Measurements from ENCODE around the gene RXRA.

RXRA gene

GRCh38 chr9:134436379-134436762 is 110.1 kb downstream of the RXRA start:
- DNase-seq: peak in 1 of 2 donors; percentile 51

DNA sequence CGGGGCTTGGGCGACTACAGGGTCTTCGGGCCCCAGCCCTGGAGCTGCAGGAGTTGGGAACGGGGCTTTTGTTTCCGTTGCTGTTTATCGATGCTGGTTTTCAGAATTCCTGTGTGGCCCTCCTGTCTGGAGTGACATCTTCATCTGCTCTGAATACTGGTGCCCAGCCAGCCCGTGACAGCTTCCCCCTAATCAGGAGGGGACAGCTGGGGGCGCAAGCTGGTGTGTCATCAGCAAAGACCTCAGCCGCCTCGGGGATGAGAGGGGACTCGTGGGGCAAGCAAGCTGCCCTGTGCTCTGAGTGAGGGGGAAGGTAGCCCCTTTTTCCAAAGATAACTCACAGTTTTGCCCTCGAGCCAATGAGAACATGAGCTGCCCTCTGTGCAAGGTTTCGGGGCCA is 110.7 kb downstream of the RXRA start:
- DNase-seq: no peak

DNA sequence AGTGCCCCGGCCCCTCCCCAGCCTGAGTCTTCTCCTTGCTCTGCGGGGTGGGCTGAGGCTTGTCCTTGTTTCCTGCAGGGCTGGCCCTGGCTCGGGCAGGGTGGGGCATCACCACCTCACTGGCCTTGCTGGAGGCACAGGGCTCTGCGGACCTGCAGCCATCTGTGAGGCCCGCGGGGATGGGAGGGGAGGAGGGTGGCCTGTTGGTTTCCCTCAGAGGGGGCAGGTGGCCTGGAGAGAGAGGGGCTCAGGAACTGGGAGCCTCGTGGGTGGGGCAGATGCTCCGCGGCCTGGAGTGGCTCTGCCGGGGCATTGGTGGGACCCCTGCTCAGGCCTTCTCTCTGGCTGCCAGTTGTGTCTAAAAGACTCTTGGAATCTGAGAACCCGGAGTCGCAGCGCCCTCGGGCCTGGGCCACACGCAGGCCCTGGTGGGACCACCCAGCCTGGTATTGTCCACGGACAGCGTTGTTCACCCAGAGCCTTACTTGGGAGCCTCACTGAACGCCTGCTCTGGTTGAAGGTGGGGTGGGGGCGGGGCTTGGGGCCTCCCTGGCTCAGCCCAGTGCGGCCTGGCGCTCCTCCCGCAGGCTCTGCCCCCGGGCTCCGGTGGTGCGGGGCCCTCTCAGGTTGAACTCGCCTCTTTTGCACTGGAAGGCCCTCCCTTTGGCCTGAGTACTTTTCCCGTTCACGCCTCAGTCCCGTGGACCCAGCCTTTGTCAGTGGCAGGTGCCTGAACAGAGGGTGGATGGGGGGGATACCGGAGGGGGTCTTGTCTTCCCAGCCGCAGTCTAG is 111.3 kb downstream of the RXRA start:
- no peak for DNase-seq

DNA sequence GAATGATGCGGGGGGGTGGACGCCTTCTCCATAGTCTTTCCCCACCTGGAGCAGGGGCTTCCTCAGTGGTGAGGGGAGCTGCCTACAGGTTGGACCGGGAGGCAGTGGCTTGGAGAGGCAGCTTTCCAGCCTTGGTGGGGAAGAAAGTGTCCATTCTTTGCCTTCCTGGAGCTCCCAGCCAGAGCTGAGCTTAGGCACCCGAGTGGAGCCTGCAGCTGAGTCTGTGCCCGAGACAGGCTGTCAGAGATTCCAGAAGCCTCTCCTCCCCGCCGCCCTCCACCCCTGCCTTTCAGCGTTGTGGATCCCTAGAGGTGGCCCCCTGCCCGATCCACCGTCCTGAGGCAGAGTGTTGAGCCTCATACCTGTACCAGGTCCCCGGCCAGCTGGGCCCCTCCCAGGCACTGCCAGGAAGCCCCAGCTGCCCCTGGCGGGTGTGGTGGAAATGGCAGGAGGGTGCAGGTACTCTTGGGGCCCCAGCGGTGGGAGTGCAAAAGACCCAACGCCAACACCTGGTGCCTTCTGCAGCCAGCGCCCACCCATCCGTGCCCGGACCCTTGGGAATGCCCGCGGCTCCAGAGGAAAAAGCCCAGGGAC is 112.0 kb downstream of the RXRA start:
- peak in 1 of 2 donors; percentile 33 for DNase-seq

DNA sequence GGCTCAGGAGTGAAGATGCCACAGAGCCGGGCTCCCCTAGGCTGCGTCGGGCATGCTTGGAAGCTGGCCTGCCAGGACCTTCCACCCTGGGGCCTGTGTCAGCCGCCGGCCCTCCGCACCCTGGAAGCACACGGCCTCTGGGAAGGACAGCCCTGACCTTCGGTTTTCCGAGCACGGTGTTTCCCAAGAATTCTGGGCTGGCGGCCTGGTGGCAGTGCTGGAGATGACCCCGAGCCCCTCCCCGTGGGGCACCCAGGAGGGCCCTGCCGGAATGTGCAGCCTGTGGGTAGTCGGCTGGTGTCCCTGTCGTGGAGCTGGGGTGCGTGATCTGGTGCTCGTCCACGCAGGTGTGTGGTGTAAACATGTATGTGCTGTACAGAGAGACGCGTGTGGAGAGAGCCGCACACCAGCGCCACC is 113.1 kb downstream of the RXRA start:
- DNase-seq: no peak

GRCh38 chr9:134440636-134441226 is 114.5 kb downstream of the RXRA start:
- DNase-seq: no peak

DNA sequence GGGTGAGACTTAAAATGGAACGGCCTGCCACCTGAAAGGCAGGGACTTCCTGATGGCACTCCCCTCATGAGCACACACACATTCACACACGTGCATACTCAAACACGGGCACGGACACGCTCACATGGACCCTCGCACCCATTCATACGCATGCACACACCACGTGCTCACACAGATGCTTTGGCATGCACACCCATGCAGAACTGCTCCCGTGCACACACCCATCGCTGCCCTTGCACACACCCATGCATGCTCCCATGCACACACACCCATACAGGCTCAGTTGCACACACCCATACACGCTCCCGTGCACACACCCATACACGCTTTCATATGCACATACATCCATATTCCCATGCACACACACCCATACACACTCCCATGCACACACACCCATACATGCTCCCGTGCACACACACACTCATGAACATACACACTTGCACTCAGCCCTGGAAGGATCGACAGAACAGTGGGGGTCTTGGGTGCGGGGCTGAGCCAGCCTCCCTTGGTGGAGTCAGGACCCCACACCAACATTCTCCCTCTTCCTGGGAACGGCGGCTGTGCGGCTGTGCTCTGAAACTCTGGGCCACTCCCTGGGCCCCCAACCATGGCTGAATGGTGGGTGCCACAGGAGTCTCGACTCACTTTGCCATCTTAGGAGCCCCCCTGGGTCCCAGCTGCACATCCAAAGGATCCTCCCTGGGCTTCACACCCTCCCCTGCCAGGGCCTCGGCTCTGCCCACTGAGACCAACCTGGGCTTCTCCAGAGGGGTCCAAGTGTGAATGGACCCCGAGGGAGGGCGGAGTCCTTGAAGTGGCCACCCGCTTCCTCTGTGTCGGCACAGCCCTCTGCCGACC is 115.2 kb downstream of the RXRA start:
- DNase-seq: no peak

DNA sequence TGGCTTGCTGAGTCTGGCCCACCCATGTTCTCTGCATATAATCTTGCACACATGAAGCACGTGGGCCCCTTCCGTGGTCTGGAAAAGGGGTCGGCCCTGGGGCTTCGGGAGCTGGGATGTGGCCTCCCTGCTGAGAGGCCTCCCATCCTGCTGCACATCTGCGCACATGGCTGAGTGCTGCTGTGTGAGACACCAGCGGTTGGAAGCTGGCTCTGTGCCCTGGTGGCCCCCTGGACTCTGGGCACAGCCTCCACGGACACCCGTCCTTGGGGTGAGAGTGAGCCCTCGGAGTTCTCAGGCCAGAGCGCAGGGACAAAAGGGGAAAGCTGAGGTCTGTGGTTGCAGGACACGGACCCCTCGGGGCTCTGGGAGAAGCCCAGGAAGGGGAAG is 115.8 kb downstream of the RXRA start:
- DNase-seq: no peak

DNA sequence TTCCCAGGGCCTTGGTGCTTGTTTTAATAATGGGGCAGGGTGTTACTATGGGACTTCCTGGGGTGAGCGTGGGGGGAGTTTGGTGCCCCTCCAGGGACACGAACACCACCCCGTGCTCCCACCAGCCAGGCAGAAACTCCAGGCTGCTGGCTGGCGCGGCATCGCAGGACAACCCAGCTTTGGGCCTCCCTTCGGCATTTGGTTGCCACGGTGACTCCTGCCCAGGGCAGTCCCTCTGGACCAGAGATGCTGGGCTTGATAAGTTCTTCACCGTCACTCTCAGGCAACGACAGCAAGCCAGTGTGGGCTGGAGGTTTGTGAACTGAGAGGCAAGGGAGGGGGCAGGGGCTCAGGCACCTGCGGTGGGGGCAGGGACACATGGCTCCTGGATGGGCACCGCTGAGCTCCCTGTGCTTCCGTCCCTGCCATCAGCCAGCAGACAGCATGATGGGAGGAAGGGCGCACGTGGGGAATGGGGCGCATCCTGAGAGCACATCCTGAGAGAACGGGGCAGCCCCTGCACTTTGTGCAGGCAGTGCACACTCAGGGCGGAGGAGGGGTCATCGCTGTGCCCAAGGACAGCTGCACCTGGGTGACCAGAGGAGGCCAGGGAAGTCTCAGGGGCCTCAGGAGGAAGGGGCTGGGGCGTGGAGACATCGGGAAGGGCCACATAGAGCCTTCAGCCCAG is 116.4 kb downstream of the RXRA start:
- no peak for DNase-seq

DNA sequence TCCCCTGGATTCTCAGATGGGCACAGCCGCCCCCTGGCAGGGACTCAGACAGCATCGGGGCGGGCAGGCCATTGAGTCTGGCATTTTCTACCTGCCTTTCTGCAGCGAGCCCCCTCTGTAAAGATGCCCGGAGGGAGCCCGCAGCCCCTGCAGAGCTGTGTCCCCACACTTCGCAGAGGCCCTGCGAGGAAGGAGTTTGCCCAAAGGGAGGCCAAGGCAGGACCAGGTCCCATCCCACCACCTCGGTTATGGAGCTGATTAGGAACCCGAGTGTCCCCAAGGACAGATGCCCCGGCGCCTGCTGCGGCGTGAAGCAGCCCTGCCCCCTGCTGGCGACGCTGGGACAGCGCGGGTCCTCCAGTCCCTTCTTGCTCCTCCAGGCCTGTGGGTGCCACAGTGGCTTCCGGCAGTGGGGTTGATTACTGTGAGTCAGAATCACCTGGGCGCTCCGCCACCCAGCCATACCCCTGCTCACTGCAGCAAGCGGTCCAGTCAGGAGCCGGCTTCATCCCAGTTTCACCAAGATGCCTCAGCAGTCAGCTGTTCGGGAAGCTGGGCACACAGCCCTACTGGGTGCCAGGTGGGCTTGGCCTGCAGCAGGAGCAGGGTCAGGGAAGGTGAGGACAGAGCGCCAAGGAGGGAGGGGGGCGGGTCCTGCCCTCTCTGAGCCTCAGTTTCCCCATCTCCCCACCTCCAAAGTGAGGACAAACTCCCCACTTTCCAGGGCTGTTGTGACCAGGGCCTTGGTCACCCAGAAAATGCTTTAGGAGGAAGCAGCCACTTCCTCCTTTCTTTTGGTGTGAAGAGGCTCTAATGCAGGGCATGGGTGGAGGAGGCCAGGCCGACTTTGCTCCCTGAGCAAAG is 117.2 kb downstream of the RXRA start:
- DNase-seq: peak; percentile 64 to 72

GRCh38 chr9:134444038-134444315 is 117.7 kb downstream of the RXRA start:
- DNase-seq: no peak

GRCh38 chr9:134445000-134445399 is 118.7 kb downstream of the RXRA start:
- no peak for DNase-seq

DNA sequence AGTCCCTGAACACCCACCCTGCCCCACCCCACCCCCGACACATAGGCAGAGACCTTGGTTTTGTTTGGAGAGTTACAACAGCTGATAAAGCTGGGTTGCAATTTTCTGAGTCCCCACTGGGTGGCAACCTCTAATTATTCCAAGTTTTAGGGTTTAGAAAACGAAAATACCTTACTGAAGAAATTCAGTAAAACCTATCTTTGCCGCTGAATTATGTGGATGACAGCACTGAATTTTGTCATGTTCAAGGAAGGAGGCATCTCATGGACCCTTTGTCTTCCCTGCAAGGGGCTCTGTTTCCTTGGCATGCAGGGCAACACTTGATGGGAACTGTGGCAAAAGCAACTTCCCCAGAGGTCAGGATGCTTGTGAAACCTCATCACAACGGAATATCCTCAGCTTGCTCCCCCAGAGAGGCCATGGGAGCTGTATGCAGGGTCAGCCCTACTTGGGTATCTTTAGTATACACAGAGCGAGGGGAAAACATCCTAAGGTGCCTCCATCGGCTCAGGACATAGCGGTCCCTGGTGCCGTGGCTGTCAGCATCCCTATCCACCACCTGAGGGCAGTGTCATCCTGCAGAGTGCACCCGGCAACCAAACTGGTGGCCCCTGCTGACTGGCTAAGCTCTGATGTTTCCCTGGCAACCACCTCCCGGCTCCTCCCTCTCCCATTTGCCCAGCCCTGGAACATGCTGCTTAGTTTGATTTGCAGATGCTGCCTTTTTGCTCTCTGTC is 123.1 kb downstream of the RXRA start:
- DNase-seq: peak; percentile 84 to 92

GRCh38 chr9:134451700-134452458 is 125.6 kb downstream of the RXRA start:
- no peak for DNase-seq

GRCh38 chr9:134452728-134453127 is 126.5 kb downstream of the RXRA start:
- DNase-seq: no peak

- no peak for DNase-seq
Observed at GRCh38 chr9:134453776-134454475, 127.7 kb downstream of the RXRA start.

DNA sequence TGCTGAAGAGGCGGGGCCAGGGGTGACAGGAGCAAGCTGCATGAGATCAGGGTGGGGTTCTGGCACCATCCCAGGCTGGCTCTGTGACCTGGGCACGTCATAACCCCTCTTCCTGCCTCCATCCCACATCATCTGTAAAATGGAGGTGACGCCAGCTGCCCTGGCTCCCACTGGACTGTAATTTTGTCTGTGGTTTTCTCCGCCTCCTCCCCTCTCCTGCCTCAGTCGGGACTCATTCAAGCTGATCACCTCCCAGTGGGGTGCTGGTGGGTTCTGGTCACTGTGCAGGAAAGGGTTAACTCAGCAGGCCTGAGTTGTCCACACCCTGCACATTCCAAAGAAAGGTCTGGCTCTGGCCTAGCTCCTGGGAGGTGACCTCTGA is 128.2 kb downstream of the RXRA start:
- no peak for DNase-seq

GRCh38 chr9:134455021-134455471 is 128.8 kb downstream of the RXRA start:
- no peak for DNase-seq

GRCh38 chr9:134455537-134455933 is 129.3 kb downstream of the RXRA start:
- DNase-seq: no peak

All from hippocampal formation (tissue), 2 donors.